H9 (cell line): ENCODE results near the gene ARMH3. TPM values are rescaled to one million over a fixed set of nuclear protein-coding genes. Genes with fewer than 3 reads are reported as not detected.

Experiments
- DNase-seq: peaks from one replicate; pipeline ENCODE4 v3.0.0-alpha.2; 2017
- H2AFZ ChIP-seq: one replicate; pipeline ENCODE4 v1.6.1; 2013; ENCODE audit warnings: mild to moderate bottlenecking, low read length, control low read depth, moderate library complexity
- H2AK5ac ChIP-seq: 2 replicates; pipeline ENCODE4 v1.6.1; 2013; ENCODE audit warnings: low read length, control low read depth, mixed read lengths; ENCODE audit not compliant: insufficient read length
- H2BK120ac ChIP-seq: one replicate; pipeline ENCODE4 v1.6.1; 2013; ENCODE audit warnings: low read depth, mild to moderate bottlenecking, low read length, control low read depth, inconsistent platforms; ENCODE audit not compliant: poor library complexity, severe bottlenecking
- H2BK12ac ChIP-seq: 2 replicates; pipeline ENCODE4 v1.6.1; 2013; ENCODE audit warnings: low read length, control low read depth, mixed read lengths, low read depth; ENCODE audit not compliant: insufficient read length
- H2BK15ac ChIP-seq: 2 replicates; pipeline ENCODE4 v1.6.1; 2013; ENCODE audit warnings: low read depth, low read length, control low read depth
- H2BK20ac ChIP-seq: one replicate; pipeline ENCODE4 v1.6.1; 2013; ENCODE audit warnings: low read depth, mild to moderate bottlenecking, low read length, control low read depth, inconsistent platforms; ENCODE audit not compliant: poor library complexity, severe bottlenecking
- H2BK5ac ChIP-seq: 2 replicates; pipeline ENCODE4 v1.6.1; 2013; ENCODE audit warnings: low read length, control low read depth, mixed read lengths; ENCODE audit not compliant: insufficient read length
- H3K14ac ChIP-seq: 2 replicates; pipeline ENCODE4 v1.6.1; 2013; ENCODE audit warnings: low read length, control low read depth; ENCODE audit not compliant: insufficient read depth
- H3K18ac ChIP-seq: 2 replicates; pipeline ENCODE4 v1.6.1; 2013; ENCODE audit warnings: low read depth, mild to moderate bottlenecking, mixed read lengths, low read length, control low read depth; ENCODE audit not compliant: insufficient read length
- H3K23ac ChIP-seq: 2 replicates; pipeline ENCODE4 v1.6.1; 2013; ENCODE audit warnings: low read length, control low read depth, mixed read lengths, low read depth; ENCODE audit not compliant: insufficient read length
- H3K23me2 ChIP-seq: 2 replicates; pipeline ENCODE4 v1.6.1; 2013; ENCODE audit warnings: low read depth, mild to moderate bottlenecking, mixed read lengths, low read length, control low read depth; ENCODE audit not compliant: insufficient read length, poor library complexity, severe bottlenecking
- H3K27ac ChIP-seq: 2 replicates; pipeline ENCODE4 v1.5.1; 2013; ENCODE audit warnings: low read length, control low read depth, mixed read lengths, low read depth; ENCODE audit not compliant: insufficient read length
- H3K27me3 ChIP-seq: 2 replicates; pipeline ENCODE4 v1.6.1; 2013; ENCODE audit warnings: low read length, control low read depth, inconsistent platforms; ENCODE audit not compliant: insufficient read depth
- H3K4ac ChIP-seq: 2 replicates; pipeline ENCODE4 v1.6.1; 2013; ENCODE audit warnings: low read depth, mild to moderate bottlenecking, control low read depth, inconsistent platforms, low read length, moderate library complexity
- H3K4me1 ChIP-seq: 2 replicates; pipeline ENCODE4 v1.6.1; 2013; ENCODE audit warnings: low read length, control low read depth, inconsistent platforms; ENCODE audit not compliant: insufficient read depth
- H3K4me2 ChIP-seq: 2 replicates; pipeline ENCODE4 v1.6.1; 2013; ENCODE audit warnings: low read length, control low read depth, mixed read lengths; ENCODE audit not compliant: insufficient read length, insufficient read depth
- H3K56ac ChIP-seq: 2 replicates; pipeline ENCODE4 v1.6.1; 2013; ENCODE audit warnings: low read depth, mild to moderate bottlenecking, mixed read lengths, low read length, control low read depth; ENCODE audit not compliant: insufficient read length
- H3K79me1 ChIP-seq: 2 replicates; pipeline ENCODE4 v1.6.1; 2013; ENCODE audit warnings: low read depth, mild to moderate bottlenecking, moderate library complexity, low read length, control low read depth, inconsistent platforms; ENCODE audit not compliant: insufficient read depth, poor library complexity, severe bottlenecking
- H3K79me2 ChIP-seq: 2 replicates; pipeline ENCODE4 v1.6.1; 2013; ENCODE audit warnings: low read length, control low read depth, inconsistent platforms; ENCODE audit not compliant: insufficient read depth
- H3K9ac ChIP-seq: 2 replicates; pipeline ENCODE4 v1.6.1; 2013; ENCODE audit warnings: low read length, control low read depth, mixed read lengths; ENCODE audit not compliant: insufficient read length; ENCODE audit errors: extremely low read depth
- H3K9me3 ChIP-seq: one replicate; pipeline ENCODE4 v1.6.1; 2013; ENCODE audit warnings: low read depth, low read length, inconsistent platforms; ENCODE audit not compliant: control insufficient read depth
- H3T11ph ChIP-seq: one replicate; pipeline ENCODE4 v1.6.1; 2013; ENCODE audit warnings: mild to moderate bottlenecking, low read length, control low read depth, inconsistent platforms
- H4K20me1 ChIP-seq: one replicate; pipeline ENCODE4 v1.6.1; 2013; ENCODE audit not compliant: control insufficient read depth, insufficient read length, insufficient read depth
- H4K5ac ChIP-seq: 2 replicates; pipeline ENCODE4 v1.6.1; 2013; ENCODE audit warnings: low read depth, mild to moderate bottlenecking, mixed read lengths, low read length, control low read depth; ENCODE audit not compliant: insufficient read length
- H4K8ac ChIP-seq: replicated peaks from 2 replicates; pipeline ENCODE4 v1.6.1; 2013; ENCODE audit warnings: low read length, control low read depth, mixed read lengths, low read depth; ENCODE audit not compliant: insufficient read length
- H4K91ac ChIP-seq: 2 replicates; pipeline ENCODE4 v1.6.1; 2013; ENCODE audit warnings: low read depth, mild to moderate bottlenecking, moderate library complexity, mixed read lengths, low read length, control low read depth; ENCODE audit not compliant: insufficient read length
- H3K27ac Mint-ChIP-seq, 3 experiments: 2 replicates in 2 of 3; 3 replicates in 1 of 3; pipeline ENCODE4 v1.8.0; 2020 to 2021; ENCODE audit warnings: mixed read lengths in 3 of 3, mild to moderate bottlenecking in 1 of 3, moderate library complexity in 1 of 3
- H3K27me3 Mint-ChIP-seq: 2 replicates; pipeline ENCODE4 v1.8.0; 2021; ENCODE audit warnings: low read depth, mild to moderate bottlenecking, moderate library complexity, mixed read lengths
- H3K36me3 Mint-ChIP-seq, 3 experiments: 2 replicates in 2 of 3; 3 replicates in 1 of 3; pipeline ENCODE4 v1.8.0; 2020 to 2021; ENCODE audit warnings: low read depth in 3 of 3, mixed read lengths in 3 of 3; ENCODE audit not compliant: insufficient read depth in 1 of 3
- H3K4me1 Mint-ChIP-seq, 2 experiments: 2 replicates each; pipeline ENCODE4 v1.8.0; 2020; ENCODE audit warnings: mixed read lengths in 2 of 2
- H3K4me3 Mint-ChIP-seq, 2 experiments: 2 replicates in 1 of 2; 3 replicates in 1 of 2; pipeline ENCODE4 v1.8.0; 2020 to 2021; ENCODE audit warnings: mild to moderate bottlenecking in 2 of 2, mixed read lengths in 2 of 2, moderate library complexity in 1 of 2
- H3K9me3 Mint-ChIP-seq, 2 experiments: 2 replicates in 1 of 2; 3 replicates in 1 of 2; pipeline ENCODE4 v1.8.0; 2020; ENCODE audit warnings: mild to moderate bottlenecking in 2 of 2, mixed read lengths in 2 of 2, moderate library complexity in 1 of 2
- WGBS: extraction: QIAGEN DNeasy Blood & Tissue Kit; methylation state at CpG from one replicate; pipeline ENCODE4 v1.1.7; 2013; ENCODE audit warnings: missing lambda C conversion rate, low lambda C conversion rate, mixed read lengths; ENCODE audit not compliant: insufficient read length; ENCODE audit errors: extremely low coverage; 5-methylcytosine and 5-hydroxymethylcytosine counted together
- total RNA-seq: library from RNA; stranded (reverse); gene quantifications from 2 replicates; pipeline ENCODE4 v1.2.1, GENCODE V29; 2021
- TF ChIP-seq, protein P1 (sequence below): fragments of 200-600 bp; sonication (generic); conservative IDR thresholded peaks from 3 replicates; pipeline ENCODE4 v1.8.0; 2021; ENCODE audit warnings: antibody characterized with exemption, mild to moderate bottlenecking

The ARMH3 gene
- total RNA-seq, 1 experiment from 2014 or later = 20.4 TPM

DNA sequence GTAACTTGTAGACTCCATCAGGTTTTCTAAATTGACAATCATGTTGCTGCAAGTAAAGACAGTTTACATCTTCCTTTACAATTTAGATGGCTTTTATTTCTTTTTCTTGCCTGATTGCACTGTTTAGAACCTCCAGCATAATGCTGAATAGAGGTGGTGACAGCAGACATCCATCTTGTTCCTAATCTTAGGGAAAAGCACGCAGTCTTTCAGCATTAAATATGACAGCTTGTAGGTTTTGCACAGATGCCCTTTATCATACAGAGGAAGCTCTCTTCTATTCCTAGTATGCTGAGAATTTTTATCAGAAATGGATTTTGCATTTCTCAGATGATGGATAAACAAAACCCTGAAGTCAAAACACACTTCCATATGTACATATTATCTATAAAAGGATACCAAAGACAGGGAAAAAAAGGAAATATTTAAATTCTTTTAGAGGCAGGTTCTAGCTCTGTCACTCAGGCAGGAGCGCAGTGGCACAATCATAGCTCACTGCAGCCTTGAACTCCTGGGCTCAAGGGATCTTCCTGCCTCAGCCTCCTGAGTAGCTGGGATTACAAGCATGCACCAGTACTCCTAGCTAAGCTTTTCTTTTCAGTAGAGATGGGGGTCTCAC lies 143.3 kb downstream of the ARMH3 start:
- Histone ChIP-seq H3K9ac (no peak overlapping the region), H3K23ac (no peak overlapping the region), H3K4ac (no peak overlapping the region), H4K91ac (no peak overlapping the region), H3K27me3 (no peaks in the 10 kb centered on the region), H3K4me2 (no peak overlapping the region), H3K14ac (no peak overlapping the region), H3K79me1 (no peaks in the 10 kb centered on the region), H4K20me1 (no peaks in the 10 kb centered on the region), H2BK20ac (no peak overlapping the region), H3K23me2 (no peaks in the 10 kb centered on the region), H3K56ac (no peak overlapping the region), H3K4me1 (peaks cover 1% of the 10 kb centered on the region; the same call in 1 of the 2 replicates), H2AFZ (no peak overlapping the region), H2BK12ac (no peak overlapping the region), H2AK5ac (no peak overlapping the region), H4K5ac (no peak overlapping the region), H3K9me3 (no peaks in the 10 kb centered on the region), H2BK5ac (no peak overlapping the region), H3T11ph (no peak overlapping the region), H3K18ac (no peak overlapping the region), H2BK15ac (no peak overlapping the region), H3K27ac (no peak overlapping the region), H2BK120ac (no peak overlapping the region), H4K8ac (no peak overlapping the region), H3K79me2 (no peaks in the 10 kb centered on the region)
- TF ChIP-seq, protein P1, sequence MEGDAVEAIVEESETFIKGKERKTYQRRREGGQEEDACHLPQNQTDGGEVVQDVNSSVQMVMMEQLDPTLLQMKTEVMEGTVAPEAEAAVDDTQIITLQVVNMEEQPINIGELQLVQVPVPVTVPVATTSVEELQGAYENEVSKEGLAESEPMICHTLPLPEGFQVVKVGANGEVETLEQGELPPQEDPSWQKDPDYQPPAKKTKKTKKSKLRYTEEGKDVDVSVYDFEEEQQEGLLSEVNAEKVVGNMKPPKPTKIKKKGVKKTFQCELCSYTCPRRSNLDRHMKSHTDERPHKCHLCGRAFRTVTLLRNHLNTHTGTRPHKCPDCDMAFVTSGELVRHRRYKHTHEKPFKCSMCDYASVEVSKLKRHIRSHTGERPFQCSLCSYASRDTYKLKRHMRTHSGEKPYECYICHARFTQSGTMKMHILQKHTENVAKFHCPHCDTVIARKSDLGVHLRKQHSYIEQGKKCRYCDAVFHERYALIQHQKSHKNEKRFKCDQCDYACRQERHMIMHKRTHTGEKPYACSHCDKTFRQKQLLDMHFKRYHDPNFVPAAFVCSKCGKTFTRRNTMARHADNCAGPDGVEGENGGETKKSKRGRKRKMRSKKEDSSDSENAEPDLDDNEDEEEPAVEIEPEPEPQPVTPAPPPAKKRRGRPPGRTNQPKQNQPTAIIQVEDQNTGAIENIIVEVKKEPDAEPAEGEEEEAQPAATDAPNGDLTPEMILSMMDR = no peak
- H3K36me3 Mint-ChIP-seq = peaks cover 0 to 8% (median 2%) of the 10 kb centered on the region in 3 experiments; a peak in 3 of 7 replicates
- DNase-seq = no peak
- H3K4me3 Mint-ChIP-seq = no peak overlapping the region
- H3K4me1 Mint-ChIP-seq = peaks cover 13 to 14% of the 10 kb centered on the region in 2 experiments
- no peaks in the 10 kb centered on the region for H3K27me3 Mint-ChIP-seq
- no CpG with 5 or more reads among the region's 2 CpGs for WGBS
- H3K9me3 Mint-ChIP-seq = no peaks in the 10 kb centered on the region
- H3K27ac Mint-ChIP-seq = no peak overlapping the region
